ENCODE measurements around the gene GNA14.

GNA14 gene

GRCh38 chr9:77582525-77582924, 65.6 kb downstream of the GNA14 start:
- TF ChIP-seq, protein P1, sequence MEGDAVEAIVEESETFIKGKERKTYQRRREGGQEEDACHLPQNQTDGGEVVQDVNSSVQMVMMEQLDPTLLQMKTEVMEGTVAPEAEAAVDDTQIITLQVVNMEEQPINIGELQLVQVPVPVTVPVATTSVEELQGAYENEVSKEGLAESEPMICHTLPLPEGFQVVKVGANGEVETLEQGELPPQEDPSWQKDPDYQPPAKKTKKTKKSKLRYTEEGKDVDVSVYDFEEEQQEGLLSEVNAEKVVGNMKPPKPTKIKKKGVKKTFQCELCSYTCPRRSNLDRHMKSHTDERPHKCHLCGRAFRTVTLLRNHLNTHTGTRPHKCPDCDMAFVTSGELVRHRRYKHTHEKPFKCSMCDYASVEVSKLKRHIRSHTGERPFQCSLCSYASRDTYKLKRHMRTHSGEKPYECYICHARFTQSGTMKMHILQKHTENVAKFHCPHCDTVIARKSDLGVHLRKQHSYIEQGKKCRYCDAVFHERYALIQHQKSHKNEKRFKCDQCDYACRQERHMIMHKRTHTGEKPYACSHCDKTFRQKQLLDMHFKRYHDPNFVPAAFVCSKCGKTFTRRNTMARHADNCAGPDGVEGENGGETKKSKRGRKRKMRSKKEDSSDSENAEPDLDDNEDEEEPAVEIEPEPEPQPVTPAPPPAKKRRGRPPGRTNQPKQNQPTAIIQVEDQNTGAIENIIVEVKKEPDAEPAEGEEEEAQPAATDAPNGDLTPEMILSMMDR (IDR thresholded peaks at IDR 0.05; ENCODE audit: low read length, missing control alignments) = no peak
- no peak for DNase-seq (ENCODE audit: low read depth)
- no peak overlapping the region for H3K4me3 ChIP-seq (replicated peaks; ENCODE audit: low read depth, low read length)

DNA sequence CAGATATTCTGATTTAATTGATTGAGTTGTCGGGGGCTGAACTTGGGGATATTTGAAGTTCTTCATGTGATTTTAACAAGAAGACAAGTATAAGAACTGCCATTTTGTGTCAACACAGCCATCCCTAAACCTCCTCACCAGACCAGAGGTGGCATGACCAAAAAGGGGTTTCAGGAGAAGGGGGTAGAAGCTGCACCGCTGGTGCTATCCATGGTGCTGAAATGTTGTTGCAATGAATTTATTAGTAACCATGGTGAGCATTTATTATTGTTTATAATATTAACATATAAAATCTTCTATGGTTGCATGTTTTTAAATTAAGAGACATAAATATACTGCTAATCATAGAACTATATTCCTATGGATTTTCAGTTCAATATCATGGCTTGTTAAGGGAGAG, 72.3 kb downstream of the GNA14 start:
- DNase-seq (ENCODE audit: low read depth) = peak; percentile 60
- no peak overlapping the region for H3K4me3 ChIP-seq (replicated peaks; ENCODE audit: low read depth, low read length)
- TF ChIP-seq, protein P1 (IDR thresholded peaks at IDR 0.05; ENCODE audit: low read length, missing control alignments) = no peak

- no peak for DNase-seq (ENCODE audit: low read depth)
- TF ChIP-seq, protein P1 (IDR thresholded peaks at IDR 0.05; ENCODE audit: low read length, missing control alignments) = no peak
- no peak overlapping the region for H3K4me3 ChIP-seq (replicated peaks; ENCODE audit: low read depth, low read length)
These were observed 78.8 kb downstream of the GNA14 start for GRCh38 chr9:77569335-77569734.

DNA sequence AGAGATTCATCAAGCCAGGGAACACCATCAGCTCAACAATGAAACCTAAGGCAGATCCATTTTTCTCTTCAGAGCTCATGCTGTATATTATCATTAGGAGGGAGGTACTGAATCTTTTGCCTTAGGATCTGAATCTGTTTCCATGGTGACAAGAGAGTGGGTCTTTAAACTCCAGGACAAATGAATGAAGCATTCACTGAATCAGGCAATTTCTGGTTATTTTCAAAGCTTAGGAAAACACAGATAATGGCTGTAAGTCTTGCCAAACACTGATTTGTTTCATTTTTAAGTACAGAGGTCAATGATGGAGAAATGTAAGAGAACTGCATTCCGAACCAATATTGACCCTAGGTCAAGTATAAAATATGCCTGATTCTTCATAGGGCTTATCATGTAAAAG, 84.9 kb downstream of the GNA14 start:
- DNase-seq (ENCODE audit: low read depth) = peak; percentile 32
- TF ChIP-seq, protein P1 (IDR thresholded peaks at IDR 0.05; ENCODE audit: low read length, missing control alignments) = no peak
- H3K4me3 ChIP-seq (replicated peaks; ENCODE audit: low read depth, low read length) = no peak overlapping the region

DNA sequence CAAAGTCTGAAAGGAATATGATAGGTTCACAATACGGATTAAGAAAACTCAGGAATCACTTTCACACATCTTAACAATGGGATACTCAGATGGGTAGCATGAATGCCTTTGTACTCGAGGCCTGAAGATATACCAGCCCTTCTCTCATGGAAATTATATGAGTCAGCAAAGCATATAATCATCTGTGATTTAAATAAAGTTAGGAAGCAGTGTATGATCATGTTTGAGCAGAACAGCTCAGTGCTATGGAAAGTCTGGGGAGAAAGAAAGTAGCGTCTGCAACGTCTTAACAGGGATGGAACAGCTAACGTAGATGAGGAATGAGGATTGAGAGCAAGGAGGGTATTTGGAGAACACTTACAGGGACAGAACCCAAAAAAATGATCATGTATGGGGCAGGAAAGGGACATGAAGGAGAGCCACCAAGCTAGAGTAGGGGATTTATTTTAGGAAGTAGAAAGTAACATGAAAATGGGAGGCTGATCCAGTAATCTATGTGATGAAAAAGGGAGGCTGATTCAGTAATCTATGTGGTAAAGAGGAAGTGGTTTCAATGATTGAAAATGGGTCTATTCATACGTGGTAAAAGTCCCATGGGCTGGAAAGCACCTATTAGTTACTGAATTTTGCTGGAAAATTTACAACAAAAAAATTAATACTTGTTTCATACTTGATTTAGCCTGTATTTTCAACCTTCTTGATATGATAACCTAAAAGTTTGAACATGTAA, 85.9 kb downstream of the GNA14 start:
- TF ChIP-seq, protein P1 (IDR thresholded peaks at IDR 0.05; ENCODE audit: low read length, missing control alignments) = no peak
- H3K4me3 ChIP-seq (replicated peaks; ENCODE audit: low read depth, low read length) = no peak overlapping the region
- DNase-seq (ENCODE audit: low read depth) = no peak

DNA sequence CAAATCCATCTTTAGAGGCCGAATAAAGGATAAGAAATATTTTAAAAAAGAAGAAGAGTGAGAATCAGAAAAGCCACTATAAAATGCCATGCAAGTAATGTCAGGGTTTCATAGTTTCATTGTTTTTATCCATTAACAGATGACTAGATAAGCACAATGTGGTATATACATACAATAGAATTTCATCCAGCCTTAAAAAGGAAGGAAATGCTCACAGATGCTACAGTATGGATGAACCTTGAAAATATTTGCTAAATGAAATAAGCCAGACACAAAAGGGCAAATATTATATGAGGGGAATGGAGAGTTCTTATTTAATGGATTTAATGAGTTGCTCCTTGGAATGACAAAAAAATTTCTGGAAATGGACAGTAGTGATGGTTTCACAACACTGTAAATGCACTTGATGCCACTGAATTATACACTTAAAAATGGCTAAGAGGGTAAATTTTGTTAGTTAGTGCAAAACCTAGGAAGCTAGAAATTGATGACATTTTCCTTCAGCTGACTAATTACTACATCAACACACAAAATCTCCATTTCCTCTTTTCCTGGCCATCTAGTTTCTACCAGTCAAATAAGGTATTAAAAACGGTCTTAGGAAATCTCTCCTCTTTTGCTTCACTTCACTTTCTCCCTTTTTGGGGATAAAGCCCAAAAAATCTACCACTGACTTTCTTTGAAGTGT, 86.6 kb downstream of the GNA14 start:
- TF ChIP-seq, protein P1 (IDR thresholded peaks at IDR 0.05; ENCODE audit: low read length, missing control alignments) = no peak
- DNase-seq (ENCODE audit: low read depth) = no peak
- H3K4me3 ChIP-seq (replicated peaks; ENCODE audit: low read depth, low read length) = no peak overlapping the region

All from fibroblast of pulmonary artery (primary cell).